BJ (cell line): ENCODE measurements around the gene THAP5. TPM values are rescaled to one million over a fixed set of nuclear protein-coding genes. Genes with fewer than 3 reads are reported as not detected.

Source experiments
- CTCF ChIA-PET: fragments of 350-600 bp; formaldehyde crosslinking; extraction: SDS; loops from one replicate; lab custom pipeline; 2021; ENCODE audit warnings: antibody characterized with exemption, inconsistent platforms; lab: Yijun Ruan, JAX
- POLR2A ChIA-PET: fragments of 300-600 bp; sonication (Branson Sonifier 250); formaldehyde crosslinking; extraction: SDS; loops from one replicate; lab custom pipeline; 2021; ENCODE audit warnings: antibody characterized with exemption; lab: Charles Lee
- DNase-seq: peaks from one replicate; pipeline ENCODE4 v3.0.0-alpha.2; 2011; ENCODE audit warnings: low read depth
- H3K27me3 ChIP-seq: 2 replicates; pipeline ENCODE4 v1.6.0; 2011; ENCODE audit warnings: low read length; ENCODE audit not compliant: control insufficient read depth, insufficient read depth
- H3K36me3 ChIP-seq: 2 replicates; pipeline ENCODE4 v1.5.1; 2011; ENCODE audit warnings: low read length; ENCODE audit not compliant: control insufficient read depth, insufficient read depth
- H3K4me3 ChIP-seq: 2 replicates; pipeline ENCODE4 v1.5.1; 2011; ENCODE audit warnings: low read depth, mild to moderate bottlenecking, control low read depth, low read length
- polyA plus RNA-seq: library from polyadenylated mRNA; depleted of rRNA; stranded (reverse); fragments of >200 nt; gene quantifications from 2 replicates; pipeline ENCODE4 v1.2.3, GENCODE V29; 2011
- TF ChIP-seq, protein P1 (sequence below): IDR thresholded peaks from 2 replicates; pipeline ENCODE4 v1.5.1; 2011; ENCODE audit warnings: low read depth, mild to moderate bottlenecking, control low read depth, inconsistent platforms, low read length, moderate library complexity; ENCODE audit not compliant: insufficient read depth

The THAP5 gene
- polyA plus RNA-seq, 1 experiment, result 4.9 TPM

DNA sequence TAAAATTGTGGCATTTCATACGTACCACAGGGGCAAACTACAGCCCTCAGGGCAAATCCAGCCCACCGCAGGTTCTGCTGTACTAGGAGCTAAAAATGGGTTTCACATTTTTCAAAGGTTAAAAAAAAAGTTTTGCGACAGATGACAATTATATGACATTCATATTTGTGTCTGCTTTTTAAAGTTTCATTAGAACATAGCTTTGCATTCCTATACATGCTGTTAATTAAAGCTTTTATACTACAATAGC lies 42.8 kb downstream of the THAP5 start:
- ChIA-PET POLR2A (interaction anchor here (0.7 kb wide), 1 partner anchor 43 kb away, joined by 4 read pairs; the partner anchor contains the start of gene DNAJB9), CTCF (interaction anchor here (0.6 kb wide), 1 partner anchor 300 kb away, joined by 3 read pairs; no protein-coding TSS in a partner anchor)
- Histone ChIP-seq H3K27me3 (no peaks in the 10 kb centered on the region), H3K36me3 (no peaks in the 10 kb centered on the region), H3K4me3 (peak overlapping the region; percentile 78)
- no peak for DNase-seq
- TF ChIP-seq, protein P1, sequence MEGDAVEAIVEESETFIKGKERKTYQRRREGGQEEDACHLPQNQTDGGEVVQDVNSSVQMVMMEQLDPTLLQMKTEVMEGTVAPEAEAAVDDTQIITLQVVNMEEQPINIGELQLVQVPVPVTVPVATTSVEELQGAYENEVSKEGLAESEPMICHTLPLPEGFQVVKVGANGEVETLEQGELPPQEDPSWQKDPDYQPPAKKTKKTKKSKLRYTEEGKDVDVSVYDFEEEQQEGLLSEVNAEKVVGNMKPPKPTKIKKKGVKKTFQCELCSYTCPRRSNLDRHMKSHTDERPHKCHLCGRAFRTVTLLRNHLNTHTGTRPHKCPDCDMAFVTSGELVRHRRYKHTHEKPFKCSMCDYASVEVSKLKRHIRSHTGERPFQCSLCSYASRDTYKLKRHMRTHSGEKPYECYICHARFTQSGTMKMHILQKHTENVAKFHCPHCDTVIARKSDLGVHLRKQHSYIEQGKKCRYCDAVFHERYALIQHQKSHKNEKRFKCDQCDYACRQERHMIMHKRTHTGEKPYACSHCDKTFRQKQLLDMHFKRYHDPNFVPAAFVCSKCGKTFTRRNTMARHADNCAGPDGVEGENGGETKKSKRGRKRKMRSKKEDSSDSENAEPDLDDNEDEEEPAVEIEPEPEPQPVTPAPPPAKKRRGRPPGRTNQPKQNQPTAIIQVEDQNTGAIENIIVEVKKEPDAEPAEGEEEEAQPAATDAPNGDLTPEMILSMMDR, result no peak

DNA sequence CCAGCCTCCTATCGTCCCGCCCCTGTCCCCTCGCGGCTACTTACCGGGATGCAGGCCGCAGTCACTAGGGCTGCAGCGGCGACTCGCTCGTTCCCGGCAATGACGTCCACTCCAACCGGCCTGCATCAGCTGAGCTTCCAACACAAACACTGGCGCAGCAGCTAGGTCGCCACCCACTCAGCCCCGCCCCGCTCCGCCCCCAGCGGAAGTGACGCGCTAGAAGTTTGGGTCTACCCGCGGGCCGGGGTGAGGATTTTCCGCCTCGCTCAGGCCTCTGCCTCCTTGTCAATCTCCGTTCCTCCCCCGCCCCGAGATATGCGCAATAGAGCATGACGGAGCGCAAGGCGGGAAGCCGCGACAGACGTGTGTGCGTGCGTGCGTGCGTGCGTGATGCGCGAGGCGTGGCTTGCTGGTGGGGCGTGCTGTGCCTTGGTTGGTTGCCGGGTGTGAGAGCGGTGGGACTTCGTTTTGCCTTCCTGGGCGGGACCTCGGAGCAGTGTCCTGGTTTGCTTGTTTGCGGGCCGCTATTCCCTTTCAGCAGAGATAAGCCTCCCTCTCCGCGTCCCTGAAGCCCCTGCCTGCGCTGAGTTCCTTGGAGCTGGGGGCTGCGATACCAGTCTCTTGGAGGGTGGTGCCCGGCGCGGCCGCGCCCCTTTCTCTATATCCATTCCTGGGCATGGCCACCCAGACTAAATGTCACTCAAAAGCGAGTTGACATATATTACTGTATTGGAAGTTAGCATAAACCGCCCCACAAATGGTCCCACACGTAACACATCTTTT lies 43.3 kb downstream of the THAP5 start, which contains the start of gene PNPLA8:
Gene PNPLA8 (minus strand): TSS at position 151 of the 783 bp plus-strand sequence. CDS start 10,644 bp downstream, outside the sequence.
- DNase-seq, result peak; percentile 97
- Histone ChIP-seq H3K27me3 (no peaks in the 10 kb centered on the region), H3K36me3 (no peaks in the 10 kb centered on the region), H3K4me3 (peak within 1 kb of the TSS; percentile 78)
- CTCF ChIA-PET, result interaction anchor here (0.6 to 2.1 kb wide), 3 partner anchors 13 to 299 kb away, joined by 3 to 13 read pairs (median 3); no protein-coding TSS in a partner anchor
- TF ChIP-seq, protein P1, result 0 out of 2 replicates have a peak, but pooled peaks have one; percentile 4
- POLR2A ChIA-PET, result interaction anchor here (0.6 to 0.7 kb wide), 2 partner anchors 43 to 44 kb away, joined by 3 to 4 read pairs; partner anchors contain the start of genes DNAJB9 and THAP5

DNA sequence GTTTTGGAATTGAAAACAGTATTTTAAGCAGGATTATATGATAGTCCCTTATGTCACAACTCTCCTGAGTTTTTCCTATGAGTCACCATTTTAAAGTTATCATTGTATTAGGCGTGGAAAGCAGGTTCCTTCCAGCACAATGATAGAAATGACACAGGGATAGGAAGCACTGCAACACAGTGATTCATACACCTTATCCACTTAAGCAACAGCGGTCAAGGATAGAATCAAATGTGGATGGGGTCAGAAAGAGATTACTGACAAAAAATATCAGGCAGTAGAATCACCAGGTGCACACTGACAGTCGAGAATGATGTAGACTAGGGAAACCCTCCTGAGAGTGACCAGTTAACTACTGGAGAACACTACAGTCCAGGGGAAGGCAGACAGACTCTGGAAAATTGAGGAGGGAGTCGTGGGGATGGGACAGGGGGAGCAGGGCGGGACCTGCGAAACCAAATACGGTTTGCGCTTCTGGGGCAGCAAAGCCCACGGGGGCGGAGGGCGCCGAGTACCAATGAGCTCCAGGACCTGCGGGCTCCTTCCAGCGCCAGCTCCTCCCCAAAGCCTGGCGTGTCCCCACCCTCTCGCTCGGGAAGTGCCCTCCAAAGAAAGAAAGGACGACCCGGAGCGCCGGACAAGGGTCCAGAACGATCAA lies 44.0 kb downstream of the THAP5 start:
- Histone ChIP-seq H3K27me3 (no peaks in the 10 kb centered on the region), H3K4me3 (peak overlapping the region; percentile 78), H3K36me3 (no peaks in the 10 kb centered on the region)
- CTCF ChIA-PET, result interaction anchor here (0.8 to 2.1 kb wide), 3 partner anchors 13 to 347 kb away, joined by 3 to 13 read pairs (median 3); no protein-coding TSS in a partner anchor
- DNase-seq, result peak; percentile 13
- POLR2A ChIA-PET, result interaction anchor here (0.6 kb wide), 1 partner anchor 44 kb away, joined by 3 read pairs; the partner anchor contains the start of genes DNAJB9 and THAP5
- TF ChIP-seq, protein P1, result no peak

DNA sequence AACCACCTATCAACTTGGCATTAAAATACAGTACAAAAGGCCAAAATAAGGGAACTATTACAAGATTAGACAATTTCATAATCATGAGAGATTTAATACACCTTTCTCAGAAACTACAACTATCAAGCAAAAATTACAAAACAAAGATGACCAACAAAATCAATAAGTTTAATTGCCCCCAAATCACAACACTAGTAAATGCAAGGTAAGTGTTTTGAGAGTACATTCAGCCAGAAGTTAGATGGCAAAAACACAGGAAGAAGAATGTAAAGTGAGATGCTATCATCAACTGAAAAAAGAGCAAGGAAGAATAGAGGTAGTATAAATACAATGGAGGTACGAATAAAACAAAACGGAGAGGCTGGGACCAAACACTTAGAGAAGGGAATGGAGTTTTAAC lies 46.7 kb downstream of the THAP5 start:
- Histone ChIP-seq H3K36me3 (peaks cover 1% of the 10 kb centered on the region; the same call in 1 of the 2 replicates), H3K4me3 (no peak overlapping the region), H3K27me3 (no peaks in the 10 kb centered on the region)
- DNase-seq, result no peak
- POLR2A ChIA-PET, result no interaction called here
- CTCF ChIA-PET, result interaction anchor here (1.2 kb wide), 1 partner anchor 26 kb away, joined by 3 read pairs; no protein-coding TSS in a partner anchor
- TF ChIP-seq, protein P1, result no peak

DNA sequence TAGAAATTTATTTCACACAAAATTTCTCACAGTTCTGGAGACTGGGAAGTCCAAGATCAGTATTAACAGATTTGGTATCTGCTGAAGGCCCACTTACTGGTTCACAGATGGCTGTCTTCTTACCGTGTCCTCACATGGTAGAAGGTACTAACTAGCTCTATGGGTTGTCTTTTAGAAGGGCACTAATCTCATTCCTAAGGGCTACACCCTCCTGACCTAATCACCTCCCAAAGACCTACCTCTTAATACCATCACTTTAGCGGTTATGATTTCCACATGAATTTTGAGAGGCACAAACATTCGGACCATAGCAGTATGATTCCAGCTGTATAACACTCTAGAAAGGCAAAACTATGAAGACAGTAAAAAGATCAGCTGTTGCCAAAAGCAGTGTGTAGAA lies 51.6 kb downstream of the THAP5 start:
- TF ChIP-seq, protein P1, result no peak
- no peak overlapping the region for H3K4me3 ChIP-seq
- no peak for DNase-seq
- ChIA-PET CTCF (interaction anchor here (1.3 kb wide), 1 partner anchor 21 kb away, joined by 4 read pairs; no protein-coding TSS in a partner anchor), POLR2A (no interaction called here)
- H3K36me3 ChIP-seq, result peaks cover 1% of the 10 kb centered on the region; the same call in 1 of the 2 replicates
- no peaks in the 10 kb centered on the region for H3K27me3 ChIP-seq
